Spleen (tissue), 11 donors: ENCODE data around the gene CXCR6. TPM values are rescaled to one million over a fixed set of nuclear protein-coding genes. Genes with fewer than 3 reads are reported as not detected.

Experiments
- DNase-seq: peaks from one replicate; pipeline ENCODE4 v3.0.0-alpha.2; 2020
- H3K27ac ChIP-seq, 8 donors: fragments of 200-600 bp; sonication (generic) in 7 of 8; 1 replicate in 4 of 8; 2 replicates in 4 of 8; pipeline versions ENCODE4 v1.5.0 to v1.8.0; 2016 to 2021; ENCODE audit warnings: inconsistent platforms in 4 of 8, mild to moderate bottlenecking in 4 of 8, moderate library complexity in 1 of 8
- H3K27me3 ChIP-seq, 7 donors: fragments of 200-600 bp; sonication (generic) in 6 of 7; replicated peaks in 1 of 7; 1 replicate in 4 of 7; 2 replicates in 3 of 7; pipeline versions ENCODE4 v1.5.0 to v1.8.0; 2016 to 2021; ENCODE audit warnings: inconsistent platforms in 3 of 7, mild to moderate bottlenecking in 1 of 7
- H3K36me3 ChIP-seq, 6 donors: fragments of 200-600 bp; sonication (generic) in 5 of 6; 1 replicate in 4 of 6; 2 replicates in 2 of 6; pipeline versions ENCODE4 v1.5.0 to v1.8.0; 2016 to 2021; ENCODE audit warnings: inconsistent platforms in 2 of 6
- H3K4me1 ChIP-seq, 6 donors: fragments of 200-600 bp; sonication (generic) in 5 of 6; 1 replicate in 3 of 6; 2 replicates in 3 of 6; pipeline versions ENCODE4 v1.5.0 to v1.8.0; 2016 to 2021; ENCODE audit warnings: inconsistent platforms in 3 of 6
- H3K4me3 ChIP-seq, 8 donors: fragments of 200-600 bp; sonication (generic) in 7 of 8; 1 replicate in 4 of 8; 2 replicates in 4 of 8; pipeline versions ENCODE4 v1.5.0 to v1.8.0; 2016 to 2021; ENCODE audit warnings: inconsistent platforms in 4 of 8, mild to moderate bottlenecking in 4 of 8, moderate library complexity in 2 of 8
- H3K9me3 ChIP-seq, 8 donors: fragments of 200-600 bp; sonication (generic) in 7 of 8; 1 replicate in 4 of 8; 2 replicates in 4 of 8; pipeline versions ENCODE4 v1.5.0 to v1.8.0; 2016 to 2021; ENCODE audit warnings: inconsistent platforms in 4 of 8
- CTCF ChIP-seq, 11 experiments: fragments of 200-600 bp in 7 of 11; fragments of 450-650 bp in 4 of 11; sonication (generic) in 4 of 11; IDR thresholded peaks in 8 of 11; conservative IDR thresholded peaks in 3 of 11; 1 replicate in 7 of 11; 2 replicates in 4 of 11; pipeline versions ENCODE4 v1.4.0 to v1.8.0; 2016 to 2021; ENCODE audit warnings: antibody characterized with exemption in 11 of 11, inconsistent platforms in 4 of 11, mild to moderate bottlenecking in 1 of 11
- POLR2A ChIP-seq, 3 donors: fragments of 450-650 bp; IDR thresholded peaks; one replicate each; pipeline ENCODE4 v1.5.1; 2017; ENCODE audit warnings: antibody characterized with exemption in 3 of 3, mild to moderate bottlenecking in 1 of 3
- POLR2AphosphoS5 ChIP-seq, 3 donors: sonication (generic); formaldehyde crosslinking; IDR thresholded peaks; one replicate each; pipeline ENCODE4 v1.5.1; 2017; ENCODE audit warnings: antibody characterized with exemption in 3 of 3
- WGBS, 5 donors: extraction: QIAGEN DNeasy Blood & Tissue Kit in 3 of 5; methylation state at CpG; one replicate each; pipeline versions ENCODE4 v1.1.5 to v1.1.7; 2013 to 2018; 5-methylcytosine and 5-hydroxymethylcytosine counted together
- intact Hi-C: fragments of 100-400 bp; cut with DNase I; formaldehyde crosslinking; loops from one replicate; pipeline ENCODE4 v1.15.0; 2023; ENCODE audit warnings: low total_unique reads
- polyA plus RNA-seq, 3 donors: library from polyadenylated mRNA; stranded (reverse); fragments of 200-250 nt; gene quantifications; one replicate each; pipeline ENCODE4 v1.2.1, GENCODE V29; 2013
- total RNA-seq, 7 donors: library from RNA; depleted of rRNA in 3 of 7; stranded (reverse); fragments of >200 nt in 3 of 7; fragmentation: NEBNext Ultra II Directional in 4 of 7; extraction: Animal tissue kit (Norgen Biotek cat#: 25700) in 4 of 7; gene quantifications; one replicate each; pipeline versions ENCODE4 v1.1.0 to v1.2.1, GENCODE V29; 2016 to 2021
- donor health status: healthy with polysubstance abuse.
- donor health status: DM: no; HTN: no; CAD: no; lungs with moderate emphysema.
- donor health status: DM: no; HTN: no; CAD: no.
- donor health status: Bipolar disorder and iron deficiency.
- donor health status: healthy.
- donor health status: DM: no; HTN: no; CAD: no.
- donor health status: DM: yes; HTN: yes; CAD: no.

Gene CXCR6
- total and polyA plus RNA-seq, 10 donors = 2.5 to 35.3 (median 11.6) TPM

GRCh38 chr3:45990181-45990580 is 46.9 kb downstream of the CXCR6 start:
- peaks cover 39 to 98% (median 68%) of the 10 kb centered on the region in 6 donors for H3K4me1 ChIP-seq

GRCh38 chr3:45991341-45991740 is 48.1 kb downstream of the CXCR6 start:
- Histone ChIP-seq H3K4me3 (no peak overlapping the region), H3K4me1 (peaks cover 45 to 94% (median 73%) of the 10 kb centered on the region in 6 donors), H3K36me3 (peaks cover 0 to 5% (median 0%) of the 10 kb centered on the region in 6 donors), H3K27me3 (no peaks in the 10 kb centered on the region), H3K9me3 (no peaks in the 10 kb centered on the region), H3K27ac (peak overlapping the region in 4 of 8 donors; percentile 95 to 98 (median 96))
- 52 to 73% (median 62%) methylated on average over 6 of the region's 6 CpGs for WGBS, 5 donors
- DNase-seq = no peak
- intact Hi-C loops = no loop called here
- TF ChIP-seq POLR2A (IDR thresholded peaks at IDR 0.05) (no peak), CTCF (IDR thresholded peaks at IDR 0.05 in 8 of 11, conservative IDR thresholded peaks at IDR 0.05 in 3 of 11) (no peak), POLR2AphosphoS5 (IDR thresholded peaks at IDR 0.05) (peak in 1 of 3 donors; percentile 6)

More at GRCh38 chr3:45990181-45990580, 46.9 kb downstream of the CXCR6 start:
- no peak overlapping the region for H3K4me3 ChIP-seq
- no peaks in the 10 kb centered on the region for H3K9me3 ChIP-seq
- no peaks in the 10 kb centered on the region for H3K27me3 ChIP-seq
- no peak for TF ChIP-seq CTCF (IDR thresholded peaks at IDR 0.05 in 8 of 11, conservative IDR thresholded peaks at IDR 0.05 in 3 of 11)
- no peak for TF ChIP-seq POLR2AphosphoS5 (IDR thresholded peaks at IDR 0.05)
- no peak for TF ChIP-seq POLR2A (IDR thresholded peaks at IDR 0.05)
- WGBS, 5 donors = 59 to 90% (median 73%) methylated on average over 3 of the region's 3 CpGs
- peak overlapping the region in 3 of 8 donors; percentile 46 to 64 (median 51) for H3K27ac ChIP-seq
- peaks cover 0 to 14% (median 0%) of the 10 kb centered on the region in 6 donors for H3K36me3 ChIP-seq
- intact Hi-C loops = no loop called here
- DNase-seq = no peak

GRCh38 chr3:45992133-45992729 is 49.0 kb downstream of the CXCR6 start:
- H3K9me3 ChIP-seq = no peaks in the 10 kb centered on the region
- peak overlapping the region in 5 of 8 donors; percentile 23 to 98 (median 96) for H3K27ac ChIP-seq
- WGBS, 5 donors = 56 to 78% (median 72%) methylated on average over 2 of the region's 2 CpGs

More at GRCh38 chr3:45992133-45992729, 49.0 kb downstream of the CXCR6 start:
- H3K4me1 ChIP-seq = peaks cover 46 to 89% (median 72%) of the 10 kb centered on the region in 6 donors
- peaks cover 0 to 5% (median 0%) of the 10 kb centered on the region in 6 donors for H3K36me3 ChIP-seq
- no peaks in the 10 kb centered on the region for H3K27me3 ChIP-seq
- intact Hi-C loops = no loop called here
- TF ChIP-seq CTCF (IDR thresholded peaks at IDR 0.05 in 8 of 11, conservative IDR thresholded peaks at IDR 0.05 in 3 of 11) (no peak), POLR2AphosphoS5 (IDR thresholded peaks at IDR 0.05) (no peak), POLR2A (IDR thresholded peaks at IDR 0.05) (no peak)
- H3K4me3 ChIP-seq = no peak overlapping the region
- no peak for DNase-seq
